ENCODE measurements around the gene NTNG2.

DNA sequence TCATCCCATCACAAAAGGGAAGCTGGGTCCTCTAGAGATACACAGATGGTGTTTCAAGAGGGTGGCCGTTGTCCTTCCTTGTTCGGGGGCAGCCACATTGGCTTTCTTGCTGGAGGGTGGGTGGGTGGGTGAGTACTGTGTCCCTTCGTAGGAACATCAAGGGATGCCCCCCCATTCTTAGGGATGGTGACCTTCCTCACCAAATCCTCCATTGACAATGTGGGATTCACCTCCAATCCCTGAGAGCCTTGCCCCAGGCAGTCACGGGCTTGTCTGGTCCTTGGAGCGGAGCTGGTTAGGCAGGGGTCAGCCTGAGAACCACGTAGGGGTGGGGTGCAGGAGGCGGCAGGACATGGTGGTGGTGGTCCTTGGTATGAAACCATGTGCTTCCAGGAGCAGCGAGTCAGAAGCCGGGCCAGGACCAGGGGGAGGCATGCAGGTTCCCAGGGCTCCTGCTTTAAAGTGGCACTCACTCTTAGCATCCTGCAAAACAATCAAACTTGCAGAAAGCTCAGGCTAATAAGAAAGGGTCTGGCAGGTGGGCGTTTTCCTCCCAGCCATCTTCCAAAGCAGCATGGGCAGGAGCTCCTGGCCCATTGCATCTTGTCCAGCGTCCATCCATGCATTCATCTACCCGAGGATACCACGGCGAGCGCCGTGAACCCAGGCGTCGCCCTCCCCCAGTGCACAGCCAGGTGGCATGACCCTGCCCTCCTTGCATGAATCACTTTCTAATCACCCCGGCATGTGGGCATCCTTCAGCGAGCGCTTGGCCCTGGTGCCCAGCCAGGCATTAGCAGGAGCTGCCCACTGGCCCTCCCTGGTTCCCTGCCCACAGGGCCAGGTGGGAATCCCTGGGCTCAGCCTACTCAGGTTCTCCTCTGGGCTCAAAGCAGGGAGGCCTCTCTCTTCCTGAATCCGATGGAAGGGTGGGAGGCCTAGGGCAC, 76.4 kb downstream of the NTNG2 start:
- no peak for TF ChIP-seq POLR2AphosphoS5 (IDR thresholded peaks at IDR 0.05; ENCODE audit: low read depth, low read length)
- TF ChIP-seq, protein P1, sequence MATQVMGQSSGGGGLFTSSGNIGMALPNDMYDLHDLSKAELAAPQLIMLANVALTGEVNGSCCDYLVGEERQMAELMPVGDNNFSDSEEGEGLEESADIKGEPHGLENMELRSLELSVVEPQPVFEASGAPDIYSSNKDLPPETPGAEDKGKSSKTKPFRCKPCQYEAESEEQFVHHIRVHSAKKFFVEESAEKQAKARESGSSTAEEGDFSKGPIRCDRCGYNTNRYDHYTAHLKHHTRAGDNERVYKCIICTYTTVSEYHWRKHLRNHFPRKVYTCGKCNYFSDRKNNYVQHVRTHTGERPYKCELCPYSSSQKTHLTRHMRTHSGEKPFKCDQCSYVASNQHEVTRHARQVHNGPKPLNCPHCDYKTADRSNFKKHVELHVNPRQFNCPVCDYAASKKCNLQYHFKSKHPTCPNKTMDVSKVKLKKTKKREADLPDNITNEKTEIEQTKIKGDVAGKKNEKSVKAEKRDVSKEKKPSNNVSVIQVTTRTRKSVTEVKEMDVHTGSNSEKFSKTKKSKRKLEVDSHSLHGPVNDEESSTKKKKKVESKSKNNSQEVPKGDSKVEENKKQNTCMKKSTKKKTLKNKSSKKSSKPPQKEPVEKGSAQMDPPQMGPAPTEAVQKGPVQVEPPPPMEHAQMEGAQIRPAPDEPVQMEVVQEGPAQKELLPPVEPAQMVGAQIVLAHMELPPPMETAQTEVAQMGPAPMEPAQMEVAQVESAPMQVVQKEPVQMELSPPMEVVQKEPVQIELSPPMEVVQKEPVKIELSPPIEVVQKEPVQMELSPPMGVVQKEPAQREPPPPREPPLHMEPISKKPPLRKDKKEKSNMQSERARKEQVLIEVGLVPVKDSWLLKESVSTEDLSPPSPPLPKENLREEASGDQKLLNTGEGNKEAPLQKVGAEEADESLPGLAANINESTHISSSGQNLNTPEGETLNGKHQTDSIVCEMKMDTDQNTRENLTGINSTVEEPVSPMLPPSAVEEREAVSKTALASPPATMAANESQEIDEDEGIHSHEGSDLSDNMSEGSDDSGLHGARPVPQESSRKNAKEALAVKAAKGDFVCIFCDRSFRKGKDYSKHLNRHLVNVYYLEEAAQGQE (IDR thresholded peaks at IDR 0.05; ENCODE audit: insufficient read depth in 1 of 2, low read depth in 2 of 2, low read length in 2 of 2) = no peak
- TF ChIP-seq TAF1 (IDR thresholded peaks at IDR 0.05; ENCODE audit: borderline replicate concordance, insufficient read depth, low read length) = no peak
- TF ChIP-seq FOXP2 (optimal IDR thresholded peaks at IDR 0.05; ENCODE audit: borderline replicate concordance, extremely low read depth, extremely low read length, insufficient read depth) = no peak
- TF ChIP-seq SIN3A (IDR thresholded peaks at IDR 0.05; ENCODE audit: borderline replicate concordance, insufficient read depth, low read length) = no peak
